Activated naive CD4-positive, alpha-beta T cell treated with anti-CD3 and anti-CD28 coated beads, Interleukin-2, amount 50 U/mL, for 72 hours (primary cell): ENCODE results near the gene OR2D2. TPM values are rescaled to one million over a fixed set of nuclear protein-coding genes. Genes with fewer than 3 reads are reported as not detected.
"Not testable (repeated sequence)": the region's sequence is repeated elsewhere in the genome, so short reads cannot be mapped to it uniquely, and the experiment has no call there.

Experiments
- ATAC-seq, 2 donors: fragments of 150-1000 bp; cut with Tn5 transposase; 2 replicates each; pipeline ENCODE4 v1.10.0; 2021; ENCODE audit warnings: mild to moderate bottlenecking in 2 of 2, moderate library complexity in 2 of 2
- DNase-seq, 2 donors: peaks; one replicate each; pipeline ENCODE4 v3.0.0; 2021 to 2022; ENCODE audit warnings: low spot score in 2 of 2
- H3K27ac Mint-ChIP-seq, 2 donors: one replicate each; pipeline ENCODE4 v1.8.0; 2022; ENCODE audit warnings: mild to moderate bottlenecking in 2 of 2, mixed read lengths in 2 of 2
- H3K36me3 Mint-ChIP-seq, 2 donors: one replicate each; pipeline ENCODE4 v1.8.0; 2022; ENCODE audit warnings: mixed read lengths in 2 of 2
- H3K9me3 Mint-ChIP-seq, 2 donors: one replicate each; pipeline ENCODE4 v1.8.0; 2022; ENCODE audit warnings: mixed read lengths in 2 of 2
- total RNA-seq, 2 donors: library from RNA; stranded (reverse); gene quantifications; one replicate each; pipeline ENCODE4 v1.2.3, GENCODE V29; 2022

The OR2D2 gene
- total RNA-seq, 2 donors from 2014 or later: 0.37 TPM; not detected in 1

DNA sequence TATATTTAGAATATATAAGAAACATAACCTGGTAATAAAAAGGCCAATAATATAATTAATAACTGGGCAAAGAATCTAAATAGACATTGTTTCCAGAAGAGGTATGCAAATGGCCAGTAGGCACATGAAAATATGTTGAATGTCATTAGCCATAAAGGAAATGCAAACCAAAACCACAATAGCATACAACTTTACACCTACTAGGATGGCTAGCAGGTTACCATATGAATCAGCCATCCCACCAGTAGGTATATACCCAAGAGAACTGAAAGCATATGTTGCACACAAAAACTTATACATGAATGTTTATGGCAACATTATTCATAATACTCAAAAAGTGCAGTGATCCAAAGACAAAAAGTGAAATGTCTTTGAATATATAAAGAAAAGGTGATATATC is 2.7 kb upstream of the OR2D2 start:
- Mint-ChIP-seq H3K27ac (no peak overlapping the region), H3K36me3 (no peaks in the 10 kb centered on the region), H3K9me3 (no peaks in the 10 kb centered on the region)
- ATAC-seq: peak in 1 of 2 donors; percentile 73
- no peak for DNase-seq

DNA sequence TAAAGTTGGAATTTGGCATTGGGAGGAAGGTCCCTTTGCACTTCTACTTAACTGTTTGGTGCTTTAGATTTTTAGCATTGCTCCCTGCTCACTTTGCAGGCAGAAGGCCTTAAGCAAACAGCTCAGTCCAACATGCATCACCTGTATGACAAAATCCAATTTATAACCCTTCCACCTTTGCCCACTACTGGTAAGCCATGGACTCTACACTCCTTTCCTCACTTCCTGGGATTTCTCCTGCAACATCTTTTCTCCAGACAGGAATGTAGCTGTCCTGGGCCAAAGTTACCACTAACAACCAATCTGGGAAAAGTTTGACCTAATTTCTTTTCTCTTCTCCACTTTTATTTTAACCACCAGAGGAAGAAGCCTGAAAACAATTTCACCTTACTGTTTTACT is 1.8 kb upstream of the OR2D2 start:
- Mint-ChIP-seq H3K9me3 (no peaks in the 10 kb centered on the region), H3K36me3 (no peaks in the 10 kb centered on the region), H3K27ac (no peak overlapping the region)
- DNase-seq (no peak), ATAC-seq (no peak)

DNA sequence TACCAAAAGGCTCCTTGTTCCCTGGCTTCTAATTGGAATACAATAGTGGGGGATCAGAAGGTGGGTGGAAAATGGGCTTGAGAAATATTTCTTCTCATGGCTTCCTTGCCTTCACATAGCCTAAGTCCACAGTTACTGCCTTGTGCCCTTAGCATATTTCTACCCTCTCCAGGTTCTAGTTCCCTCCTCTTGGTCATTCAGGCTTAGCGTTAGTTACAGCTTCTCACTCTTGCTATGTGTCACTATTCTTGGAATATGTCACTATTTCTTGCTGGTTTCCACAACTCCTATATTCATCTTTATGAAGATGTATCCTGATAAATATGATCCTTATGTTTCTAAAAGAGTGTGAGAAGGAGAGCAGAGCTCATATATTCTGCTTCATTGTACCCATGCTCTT is 2.5 kb downstream of the OR2D2 start:
- no peaks in the 10 kb centered on the region for H3K9me3 Mint-ChIP-seq
- DNase-seq (no peak), ATAC-seq (no peak)
- H3K36me3 Mint-ChIP-seq: no peaks in the 10 kb centered on the region
- H3K27ac Mint-ChIP-seq: no peak overlapping the region

DNA sequence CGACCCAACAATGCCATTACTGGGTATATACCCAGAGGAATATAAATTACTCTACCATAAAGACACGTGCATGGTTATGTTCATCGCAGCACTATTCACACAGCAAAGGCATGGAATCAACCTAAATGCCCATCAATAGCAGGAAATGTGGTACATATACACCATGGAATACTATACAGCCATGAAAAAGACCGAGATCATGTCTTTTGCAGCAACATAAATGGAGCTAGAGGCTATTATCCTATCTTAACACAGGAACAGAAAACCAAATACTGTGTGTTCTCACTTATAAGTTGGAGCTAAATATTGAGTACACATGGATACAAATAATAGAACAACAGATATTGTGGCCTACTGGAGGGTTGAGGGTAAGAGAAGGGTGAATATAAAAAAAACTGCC is 3.5 kb downstream of the OR2D2 start:
- Mint-ChIP-seq H3K27ac (no peak overlapping the region), H3K36me3 (no peaks in the 10 kb centered on the region), H3K9me3 (no peaks in the 10 kb centered on the region)
- DNase-seq: no peak
- ATAC-seq: no peak

DNA sequence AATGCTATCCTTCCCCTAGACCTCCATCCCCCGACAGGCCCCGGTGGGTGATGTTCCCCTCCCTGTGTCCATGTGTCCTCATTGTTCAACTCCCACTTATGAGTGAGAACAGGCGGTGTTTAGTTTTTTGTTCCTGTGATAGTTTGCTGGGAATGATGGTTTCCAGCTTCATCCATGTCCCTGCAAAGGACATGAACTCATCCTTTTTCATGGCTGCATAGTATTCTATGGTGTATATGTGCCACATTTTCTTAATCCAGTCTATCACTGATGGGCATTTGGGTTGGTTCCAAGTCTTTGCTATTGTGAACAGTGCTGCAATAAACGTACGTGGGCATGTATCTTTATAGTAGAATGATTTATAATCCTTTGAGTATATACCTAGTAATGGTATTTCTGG is 4.6 kb downstream of the OR2D2 start:
- ATAC-seq, DNase-seq, H3K36me3 Mint-ChIP-seq, H3K9me3 Mint-ChIP-seq, H3K27ac Mint-ChIP-seq: not testable (repeated sequence)

DNA sequence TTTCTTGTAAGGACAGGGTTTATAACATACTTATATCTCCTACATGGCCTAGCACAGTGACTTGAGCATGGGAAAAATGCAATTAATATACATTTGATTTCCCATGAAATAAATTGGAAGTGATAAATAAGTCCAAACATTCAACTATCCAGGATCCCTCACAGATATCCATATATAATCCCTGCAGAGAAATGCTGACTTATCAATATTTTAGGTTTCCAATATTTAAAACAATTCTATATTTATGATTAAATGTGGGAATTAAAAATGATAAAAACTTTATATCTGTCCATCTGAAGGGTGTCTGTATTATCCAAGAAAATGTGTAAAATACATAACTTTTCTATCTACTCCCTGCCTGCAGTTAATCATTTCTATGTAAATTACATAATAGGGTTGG is 9.5 kb downstream of the OR2D2 start:
- H3K27ac Mint-ChIP-seq: no peak overlapping the region
- no peaks in the 10 kb centered on the region for H3K36me3 Mint-ChIP-seq
- H3K9me3 Mint-ChIP-seq: no peaks in the 10 kb centered on the region
- no peak for DNase-seq
- ATAC-seq: no peak

DNA sequence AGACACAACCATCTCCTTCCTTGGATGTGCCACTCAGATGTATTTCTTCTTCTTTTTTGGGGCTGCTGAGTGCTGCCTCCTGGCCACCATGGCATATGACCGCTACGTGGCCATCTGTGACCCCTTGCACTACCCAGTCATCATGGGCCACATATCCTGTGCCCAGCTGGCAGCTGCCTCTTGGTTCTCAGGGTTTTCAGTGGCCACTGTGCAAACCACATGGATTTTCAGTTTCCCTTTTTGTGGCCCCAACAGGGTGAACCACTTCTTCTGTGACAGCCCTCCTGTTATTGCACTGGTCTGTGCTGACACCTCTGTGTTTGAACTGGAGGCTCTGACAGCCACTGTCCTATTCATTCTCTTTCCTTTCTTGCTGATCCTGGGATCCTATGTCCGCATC is 15.4 kb downstream of the OR2D2 start:
- peak in 1 of 2 donors; percentile 24 for ATAC-seq
- Mint-ChIP-seq H3K27ac (no peak overlapping the region), H3K9me3 (peaks cover 0 to 5% of the 10 kb centered on the region in 2 donors), H3K36me3 (no peaks in the 10 kb centered on the region)
- no peak for DNase-seq

DNA sequence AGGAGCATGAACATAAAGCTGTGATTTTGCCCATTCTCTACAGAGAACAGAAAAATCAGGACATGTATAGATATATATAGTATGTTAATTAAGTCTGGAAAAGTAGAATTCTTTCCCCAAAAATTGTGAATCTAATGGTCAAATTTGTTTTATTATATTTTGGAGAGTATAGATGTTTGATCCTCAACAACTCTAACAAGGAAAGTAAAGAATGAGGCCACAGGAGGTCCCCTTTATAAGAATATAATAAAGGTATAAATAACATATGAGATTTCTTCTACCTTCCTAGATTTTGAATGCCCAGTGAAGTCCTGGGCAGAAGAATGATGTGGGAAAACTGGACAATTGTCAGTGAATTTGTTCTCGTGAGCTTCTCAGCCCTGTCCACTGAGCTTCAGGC is 16.0 kb downstream of the OR2D2 start, which contains the start of gene OR10A4:
TSS of gene OR10A4 (plus strand) at position 301 of the 400 bp plus-strand sequence. CDS start at position 324, 23 bp downstream.
- Mint-ChIP-seq H3K27ac (no peak within 1 kb of the TSS), H3K9me3 (peaks cover 0 to 5% of the 10 kb centered on the region in 2 donors), H3K36me3 (no peaks in the 10 kb centered on the region)
- ATAC-seq (no peak), DNase-seq (no peak)

DNA sequence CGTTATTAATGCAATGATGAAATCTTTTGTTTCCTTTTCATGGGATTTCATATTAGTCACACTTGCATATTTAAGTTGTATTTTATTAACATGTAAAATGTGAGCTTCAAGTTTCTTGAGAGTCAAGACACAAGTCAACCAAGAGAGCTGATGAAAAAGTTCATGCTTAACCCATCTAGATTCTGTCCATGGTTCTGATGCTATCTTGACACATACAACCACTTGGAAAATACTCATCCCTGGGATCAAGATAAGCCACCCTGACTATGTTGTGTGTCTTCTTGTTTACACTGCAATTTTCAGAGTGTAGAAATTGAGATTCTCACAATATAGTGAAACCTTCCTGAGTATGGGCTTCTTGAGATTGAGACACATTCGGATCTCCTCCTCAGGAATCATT is 16.5 kb downstream of the OR2D2 start:
- no peak overlapping the region for H3K27ac Mint-ChIP-seq
- peaks cover 0 to 5% of the 10 kb centered on the region in 2 donors for H3K9me3 Mint-ChIP-seq
- no peaks in the 10 kb centered on the region for H3K36me3 Mint-ChIP-seq
- no peak for DNase-seq
- ATAC-seq: no peak

DNA sequence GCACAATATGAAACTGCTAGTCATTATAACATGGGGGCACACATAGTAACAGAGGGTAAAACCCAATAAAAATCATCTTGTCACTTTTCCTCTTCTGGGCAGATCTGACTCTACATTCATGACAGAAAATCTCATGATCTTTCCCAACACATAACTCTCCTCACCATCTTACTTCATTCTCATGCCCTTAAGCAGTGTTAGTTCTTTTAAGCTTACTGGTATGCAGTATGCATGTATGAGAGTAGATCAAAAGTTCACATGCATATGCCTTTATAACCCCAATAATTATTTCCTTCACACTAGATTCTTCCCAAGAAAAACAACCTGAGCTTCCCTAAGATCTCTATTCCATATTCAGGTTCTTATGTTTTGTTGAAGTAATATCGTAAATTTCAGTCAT is 21.0 kb downstream of the OR2D2 start:
- ATAC-seq (no peak), DNase-seq (no peak)
- H3K36me3 Mint-ChIP-seq: no peaks in the 10 kb centered on the region
- H3K9me3 Mint-ChIP-seq: no peaks in the 10 kb centered on the region
- H3K27ac Mint-ChIP-seq: no peak overlapping the region

DNA sequence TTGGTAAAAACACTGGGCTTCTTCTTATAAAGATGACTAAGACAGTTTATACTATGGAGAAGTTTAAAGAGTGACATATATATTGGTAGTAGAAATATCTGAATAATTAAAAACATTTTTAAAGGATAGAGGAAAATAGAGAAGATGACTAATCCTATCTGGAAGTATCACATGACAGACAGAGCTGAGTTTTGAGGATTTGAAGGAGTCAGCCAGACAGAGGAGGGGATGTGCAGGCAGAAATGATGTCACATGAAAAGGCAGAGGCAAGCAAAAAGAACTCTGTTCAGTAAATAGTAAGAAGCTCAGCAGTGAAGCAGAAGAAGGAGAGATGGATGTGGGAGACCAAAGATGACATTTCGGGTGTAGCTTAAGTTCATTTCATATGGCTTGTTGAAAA is 27.9 kb downstream of the OR2D2 start:
- DNase-seq: no peak
- H3K27ac Mint-ChIP-seq: no peak overlapping the region
- no peaks in the 10 kb centered on the region for H3K36me3 Mint-ChIP-seq
- H3K9me3 Mint-ChIP-seq: peaks cover 0 to 5% of the 10 kb centered on the region in 2 donors
- ATAC-seq: no peak

DNA sequence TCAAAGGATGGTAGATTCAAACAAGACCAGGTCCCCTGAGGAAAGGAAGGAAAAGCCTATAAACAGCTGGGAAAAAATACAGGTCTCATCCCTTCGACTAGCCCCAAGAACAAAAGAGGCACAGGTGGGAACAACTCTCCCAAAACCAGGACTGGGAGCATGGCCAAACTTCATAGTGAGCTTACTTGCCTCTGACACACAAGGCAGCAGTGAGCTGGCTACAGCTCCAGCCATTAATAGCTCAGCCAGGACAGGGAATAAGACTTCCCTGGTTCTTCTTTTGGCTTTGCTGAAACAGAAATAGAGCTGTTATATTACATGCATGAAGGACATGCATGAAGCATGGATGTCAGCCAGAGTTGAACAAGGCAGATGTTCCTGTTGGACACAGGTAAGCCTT is 29.3 kb downstream of the OR2D2 start, which contains the start of gene OR10A2:
TSS of gene OR10A2 (plus strand) at position 97 of the 400 bp plus-strand sequence. CDS start 6,698 bp downstream, outside the sequence.
- Mint-ChIP-seq H3K27ac (no peak within 1 kb of the TSS), H3K9me3 (peaks cover 0 to 5% of the 10 kb centered on the region in 2 donors), H3K36me3 (no peaks in the 10 kb centered on the region)
- DNase-seq: no peak
- ATAC-seq: no peak

DNA sequence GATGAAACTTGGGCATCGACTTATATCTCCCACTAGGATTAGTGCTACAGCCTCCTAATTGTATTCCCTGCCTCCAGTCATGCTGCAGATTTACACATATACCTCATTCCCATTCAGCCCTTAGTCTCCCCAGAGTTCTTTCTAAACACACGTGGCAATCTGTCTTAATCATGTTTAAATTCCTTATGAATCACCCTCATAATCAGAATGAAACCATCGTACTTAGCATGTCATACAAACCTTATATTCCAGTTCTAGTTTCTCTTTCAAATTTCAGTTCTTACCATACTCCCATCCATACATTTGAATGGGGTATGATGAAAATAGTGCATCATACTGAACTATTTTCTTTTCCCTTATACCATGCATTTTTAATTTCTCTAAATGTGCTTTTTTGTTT is 35.4 kb downstream of the OR2D2 start:
- peaks cover 4 to 11% of the 10 kb centered on the region in 2 donors for H3K9me3 Mint-ChIP-seq
- DNase-seq (no peak), ATAC-seq (peak; percentile 77 to 92)
- no peak overlapping the region for H3K27ac Mint-ChIP-seq
- H3K36me3 Mint-ChIP-seq: peaks cover 5 to 6% of the 10 kb centered on the region in 2 donors

DNA sequence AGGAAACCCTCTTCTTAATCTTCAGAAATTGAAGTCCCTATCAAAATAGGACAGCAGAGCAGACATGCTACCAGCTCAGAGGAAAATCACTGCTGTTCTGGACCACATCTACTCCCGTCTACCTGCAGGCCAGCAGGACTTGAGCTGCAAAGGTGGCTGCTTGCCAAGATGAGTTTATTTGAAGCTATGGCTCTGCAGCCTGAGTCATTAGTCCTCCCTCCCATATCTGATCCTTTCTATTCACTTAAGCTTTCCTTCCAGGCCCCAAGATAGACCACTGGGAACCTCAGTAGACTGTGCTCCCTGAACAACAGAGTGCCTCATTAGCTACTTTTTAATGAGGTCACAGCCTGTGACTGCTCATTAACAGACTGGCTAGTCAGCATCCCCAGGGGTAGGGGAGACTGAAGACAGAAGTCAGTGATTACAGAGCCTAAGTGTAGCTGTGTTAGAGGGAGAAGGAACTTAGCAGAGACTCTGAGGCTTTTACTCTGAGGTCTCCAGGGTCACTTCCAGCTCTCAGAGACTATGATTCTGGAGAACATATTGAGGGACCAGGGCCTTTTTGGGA is 36.2 kb downstream of the OR2D2 start:
- DNase-seq: no peak
- Mint-ChIP-seq H3K27ac (no peak overlapping the region), H3K9me3 (peaks cover 8 to 12% of the 10 kb centered on the region in 2 donors), H3K36me3 (peaks cover 10 to 11% of the 10 kb centered on the region in 2 donors)
- ATAC-seq: no peak

DNA sequence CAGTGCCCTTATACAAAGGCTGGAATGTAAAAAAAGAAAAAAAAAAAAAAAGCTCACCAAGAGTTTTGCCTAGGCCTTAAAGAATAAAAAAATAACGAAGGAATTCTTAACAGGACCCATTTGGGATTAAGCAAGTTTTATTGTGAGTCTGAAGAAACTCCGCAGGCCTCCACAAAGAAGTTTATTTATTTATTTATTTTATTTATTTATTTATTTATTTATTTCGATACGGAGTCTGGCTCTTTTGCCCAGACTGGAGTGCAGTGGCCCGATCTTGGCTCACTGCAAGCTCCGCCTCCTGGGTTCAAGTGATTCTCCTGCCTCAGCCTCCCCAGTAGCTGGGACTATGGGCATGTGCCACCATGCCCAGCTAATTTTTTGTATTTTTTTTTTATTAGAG is 37.5 kb downstream of the OR2D2 start:
- peaks cover 12 to 18% of the 10 kb centered on the region in 2 donors for H3K9me3 Mint-ChIP-seq
- ATAC-seq, H3K27ac Mint-ChIP-seq, DNase-seq: not testable (repeated sequence)
- peaks cover 10 to 11% of the 10 kb centered on the region in 2 donors for H3K36me3 Mint-ChIP-seq

DNA sequence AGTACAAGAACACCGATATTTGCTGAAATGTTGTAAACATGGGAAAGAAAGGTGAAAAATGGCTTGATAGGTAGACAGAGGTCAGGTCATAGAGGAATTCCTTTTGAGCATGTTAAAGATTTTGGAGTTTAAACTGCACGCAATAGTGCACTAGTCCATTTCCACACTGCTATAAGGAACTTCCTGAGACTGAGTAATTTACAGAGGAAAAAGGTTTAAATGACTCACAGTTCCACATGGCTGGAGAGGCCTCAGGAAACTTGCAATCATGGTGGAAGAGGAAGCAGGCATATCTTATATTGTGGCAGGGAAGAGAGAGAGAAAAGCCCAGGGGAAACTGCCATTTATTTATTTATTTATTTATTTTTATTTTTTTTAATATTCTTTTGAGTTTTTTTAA is 41.8 kb downstream of the OR2D2 start:
- DNase-seq (no peak), ATAC-seq (no peak)
- H3K27ac Mint-ChIP-seq: no peak overlapping the region
- peaks cover 17 to 18% of the 10 kb centered on the region in 2 donors for H3K9me3 Mint-ChIP-seq
- H3K36me3 Mint-ChIP-seq: peaks cover 11 to 15% of the 10 kb centered on the region in 2 donors

DNA sequence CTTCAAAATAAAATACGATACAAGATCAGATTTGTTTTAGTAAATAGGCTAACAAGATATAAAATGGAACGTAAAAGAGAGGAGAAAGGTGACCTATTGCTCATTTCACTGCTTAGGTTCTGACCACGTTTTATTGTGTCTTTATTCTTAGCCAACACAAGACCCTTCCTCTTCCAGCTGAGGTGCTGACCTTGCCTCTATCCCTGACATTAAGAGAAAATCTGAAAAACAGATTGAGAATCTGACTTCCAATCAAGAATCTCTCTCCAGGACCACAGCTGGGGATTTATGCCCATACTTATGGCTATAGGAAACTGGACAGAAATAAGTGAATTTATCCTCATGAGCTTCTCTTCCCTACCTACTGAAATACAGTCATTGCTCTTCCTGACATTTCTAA is 46.9 kb downstream of the OR2D2 start, which contains the start of gene OR10A5:
TSS of gene OR10A5 (plus strand) at position 301 of the 400 bp plus-strand sequence. CDS start at position 301, 0 bp downstream.
- H3K27ac Mint-ChIP-seq: no peak within 1 kb of the TSS
- H3K36me3 Mint-ChIP-seq: peaks cover 0 to 5% of the 10 kb centered on the region in 2 donors
- no peak for DNase-seq
- ATAC-seq: no peak
- H3K9me3 Mint-ChIP-seq: peaks cover 2 to 6% of the 10 kb centered on the region in 2 donors

DNA sequence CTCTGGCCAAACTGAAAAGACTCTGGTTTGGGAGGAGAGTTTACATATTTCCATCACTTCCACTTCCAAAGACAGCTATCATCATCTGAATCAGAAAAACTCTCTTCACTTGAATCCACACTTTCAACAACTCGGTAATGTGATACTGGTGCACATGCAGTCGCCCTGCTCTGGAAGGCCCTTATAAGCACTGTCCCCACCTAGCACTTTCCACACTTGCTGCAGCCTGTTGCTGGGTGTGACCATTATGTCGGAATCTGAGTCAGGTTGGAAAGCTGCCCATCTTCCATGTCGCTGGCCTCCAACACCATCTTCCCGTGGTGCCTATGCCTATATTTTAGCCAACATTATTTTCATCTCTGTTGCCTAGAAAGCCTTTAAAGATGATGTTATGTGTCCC is 47.9 kb downstream of the OR2D2 start:
- no peak for ATAC-seq
- peaks cover 0 to 5% of the 10 kb centered on the region in 2 donors for H3K36me3 Mint-ChIP-seq

More for the DNA sequence above, 47.9 kb downstream of the OR2D2 start:
- DNase-seq: no peak
- no peak overlapping the region for H3K27ac Mint-ChIP-seq
- H3K9me3 Mint-ChIP-seq: peaks cover 0 to 6% of the 10 kb centered on the region in 2 donors
